Subcutaneous adipose tissue (tissue), 4 donors: Measurements from ENCODE around the gene EFEMP2. TPM values are rescaled to one million over a fixed set of nuclear protein-coding genes. Genes with fewer than 3 reads are reported as not detected.

ENCODE experiments used
- total RNA-seq, 4 donors: library from RNA; depleted of rRNA; stranded (reverse); fragments of >200 nt; gene quantifications; one replicate each; pipeline ENCODE4 v1.1.0, GENCODE V29; 2016
- TF ChIP-seq, protein P1 (sequence below): fragments of 450-650 bp; IDR thresholded peaks from one replicate; pipeline ENCODE4 v1.5.1; 2016; ENCODE audit warnings: low read depth, mild to moderate bottlenecking, control low read depth, antibody characterized with exemption, moderate library complexity

The EFEMP2 gene
- total RNA-seq, 4 donors from 2014 or later, result 45.0 to 85.2 (median 62.2) TPM

DNA sequence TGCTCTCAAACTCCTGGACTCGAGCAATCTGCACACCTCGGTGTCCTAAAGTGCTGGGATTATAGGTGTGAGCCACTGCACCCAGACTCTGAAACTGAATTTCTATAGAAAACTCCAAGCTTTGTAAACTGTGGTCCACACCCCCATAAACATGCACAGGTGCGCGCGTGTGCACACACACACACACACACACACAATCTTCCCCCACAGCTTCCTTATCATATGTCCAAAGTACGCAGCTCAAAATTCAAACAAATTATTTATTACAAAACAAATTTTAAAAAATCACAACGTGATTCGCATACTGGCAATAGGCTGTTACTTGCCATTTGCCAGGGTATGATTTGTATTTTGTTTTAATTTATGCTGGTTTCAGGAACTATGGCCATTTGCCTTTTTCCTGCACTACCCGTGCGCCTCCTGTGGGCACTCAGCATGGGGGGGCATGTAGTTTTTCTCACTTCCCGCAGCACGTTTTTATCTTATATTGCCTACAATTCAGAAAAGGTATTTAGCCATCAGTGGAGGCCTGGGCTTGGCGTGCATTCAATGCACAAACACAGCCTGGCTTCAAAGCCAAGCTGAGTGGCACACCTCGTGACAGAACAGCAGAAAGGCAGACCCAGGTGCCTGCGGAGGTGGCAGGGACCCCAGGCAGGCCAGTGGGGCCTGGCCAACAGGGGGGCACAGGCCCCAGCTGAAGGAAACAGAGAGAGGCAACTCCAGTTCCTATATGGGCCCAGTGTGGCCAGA, 49.6 kb downstream of the EFEMP2 start:
- TF ChIP-seq, protein P1, sequence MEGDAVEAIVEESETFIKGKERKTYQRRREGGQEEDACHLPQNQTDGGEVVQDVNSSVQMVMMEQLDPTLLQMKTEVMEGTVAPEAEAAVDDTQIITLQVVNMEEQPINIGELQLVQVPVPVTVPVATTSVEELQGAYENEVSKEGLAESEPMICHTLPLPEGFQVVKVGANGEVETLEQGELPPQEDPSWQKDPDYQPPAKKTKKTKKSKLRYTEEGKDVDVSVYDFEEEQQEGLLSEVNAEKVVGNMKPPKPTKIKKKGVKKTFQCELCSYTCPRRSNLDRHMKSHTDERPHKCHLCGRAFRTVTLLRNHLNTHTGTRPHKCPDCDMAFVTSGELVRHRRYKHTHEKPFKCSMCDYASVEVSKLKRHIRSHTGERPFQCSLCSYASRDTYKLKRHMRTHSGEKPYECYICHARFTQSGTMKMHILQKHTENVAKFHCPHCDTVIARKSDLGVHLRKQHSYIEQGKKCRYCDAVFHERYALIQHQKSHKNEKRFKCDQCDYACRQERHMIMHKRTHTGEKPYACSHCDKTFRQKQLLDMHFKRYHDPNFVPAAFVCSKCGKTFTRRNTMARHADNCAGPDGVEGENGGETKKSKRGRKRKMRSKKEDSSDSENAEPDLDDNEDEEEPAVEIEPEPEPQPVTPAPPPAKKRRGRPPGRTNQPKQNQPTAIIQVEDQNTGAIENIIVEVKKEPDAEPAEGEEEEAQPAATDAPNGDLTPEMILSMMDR, result no peak

DNA sequence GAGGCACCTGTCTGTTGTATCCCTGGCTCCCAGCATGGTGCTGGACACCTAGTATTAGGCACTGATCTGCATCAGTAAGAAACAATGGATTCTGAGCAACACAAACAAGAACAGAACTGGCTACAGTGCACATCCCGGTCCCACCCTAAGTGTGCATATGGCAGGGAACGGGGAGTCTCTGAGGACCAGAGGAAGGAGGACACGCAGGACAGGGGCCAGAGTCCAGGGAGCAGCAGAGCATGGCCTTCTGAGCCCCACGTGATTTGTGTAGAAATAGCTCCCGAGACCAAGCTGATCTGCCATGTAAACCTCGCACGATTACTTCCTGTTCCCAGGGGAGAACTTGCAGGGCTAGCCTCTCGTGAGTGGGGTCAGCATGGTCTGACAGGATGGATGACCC, 51.5 kb downstream of the EFEMP2 start:
- TF ChIP-seq, protein P1, result no peak

DNA sequence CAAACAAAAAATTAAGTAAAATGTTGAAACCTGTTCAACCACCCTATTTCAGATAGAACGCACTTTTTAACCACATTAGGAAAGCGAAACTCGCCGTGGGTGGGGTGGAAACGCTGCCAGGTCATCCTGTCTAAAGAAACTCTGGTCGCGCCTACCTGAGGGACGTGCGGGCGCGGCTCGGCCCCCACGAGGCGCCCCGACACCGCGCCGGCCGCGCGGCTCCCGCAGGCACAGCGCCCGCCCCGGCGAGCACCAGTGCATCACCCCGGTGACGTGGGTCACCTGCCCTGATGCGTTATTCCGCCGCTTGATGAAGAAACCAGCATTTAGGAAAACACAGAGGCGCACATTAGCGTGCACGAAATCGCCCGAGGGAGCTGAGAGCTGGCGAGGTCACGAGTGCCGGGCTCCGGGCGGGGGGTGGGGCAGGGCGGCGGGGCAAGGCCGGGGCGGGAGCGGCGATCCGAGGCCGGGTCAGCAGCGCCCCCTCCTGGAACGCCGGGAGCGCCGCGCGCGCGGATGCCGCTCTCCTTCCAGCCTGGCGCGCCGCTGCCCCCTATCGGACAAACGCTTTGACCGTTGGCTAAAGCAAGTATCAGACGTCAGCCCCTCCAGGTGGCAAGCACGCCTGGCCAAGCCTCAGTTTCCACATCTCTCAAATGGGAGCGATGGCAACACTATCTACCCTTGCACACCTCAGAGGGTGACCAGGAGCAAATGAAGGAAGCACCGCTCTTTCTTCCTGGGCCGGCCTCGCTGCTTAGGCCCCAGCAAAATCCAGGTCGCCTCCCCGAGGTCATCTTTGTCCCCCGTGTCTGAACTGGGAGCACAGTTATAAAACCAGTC, 54.5 kb downstream of the EFEMP2 start:
- TF ChIP-seq, protein P1, result no peak

DNA sequence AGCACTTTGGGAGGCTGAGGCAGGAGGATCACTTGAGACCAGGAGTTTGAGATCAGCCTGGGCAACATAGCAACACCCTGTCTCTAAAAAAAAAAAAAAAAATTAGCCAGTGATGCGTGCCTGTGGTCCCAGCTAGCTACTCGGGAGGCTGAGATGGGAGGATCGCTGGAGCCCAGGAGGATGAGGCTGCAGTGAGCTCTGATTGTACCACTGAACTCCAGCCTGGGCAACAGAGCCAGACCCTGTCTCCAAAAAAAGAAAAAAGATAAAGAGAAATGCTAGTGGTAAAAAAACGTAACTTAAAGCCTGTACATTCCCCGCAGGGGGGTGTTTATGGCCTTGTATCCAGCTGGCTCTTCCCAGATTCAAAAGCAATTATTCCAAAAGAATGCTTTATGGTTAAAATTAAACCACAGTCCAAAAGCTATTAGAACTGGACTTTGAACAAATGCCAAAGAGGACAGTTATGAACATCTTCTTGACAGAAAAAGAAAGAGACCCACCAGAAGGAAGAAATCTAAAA, 55.2 kb downstream of the EFEMP2 start:
- TF ChIP-seq, protein P1, result no peak

DNA sequence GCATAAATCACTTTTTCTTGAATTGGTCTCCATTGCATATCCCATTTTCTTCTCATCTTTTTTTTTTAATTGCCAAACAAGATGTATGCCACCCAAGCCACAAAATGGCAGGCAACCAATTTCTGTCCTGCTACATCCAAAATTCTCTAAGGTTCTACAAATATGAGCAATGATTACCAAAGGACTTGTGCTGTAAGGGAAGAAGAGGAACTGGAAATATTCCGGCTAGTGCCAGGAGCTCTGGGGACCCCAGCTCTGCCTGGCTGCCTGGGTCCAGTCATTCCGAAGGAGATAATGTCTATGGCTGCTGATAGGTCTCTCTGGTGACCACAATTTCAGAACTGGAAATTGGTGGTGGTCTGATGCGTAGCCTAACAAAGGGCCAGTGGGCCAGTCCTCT, 55.9 kb downstream of the EFEMP2 start:
- TF ChIP-seq, protein P1, result no peak

Other genes with a start within 250 kb of the EFEMP2 start
- gene SIPA1, start 234.7 kb downstream of the EFEMP2 start, total RNA-seq, result 10 to 100 TPM; 19.8 to 42.8 (median 22.9) TPM
- gene RELA, start 209.9 kb downstream of the EFEMP2 start, total RNA-seq, result 10 to 100 TPM; 31.5 to 65.7 (median 34.6) TPM
- 10 to 100 TPM; 39.3 to 54.2 (median 49.0) TPM for gene KAT5, start 160.5 kb downstream of the EFEMP2 start, total RNA-seq
- gene RNASEH2C, start 152.0 kb downstream of the EFEMP2 start, total RNA-seq, result 100 to 1,000 TPM in 2 of 4 donors, 10 to 100 TPM in 2; 41.6 to 101 (median 97.7) TPM
- gene AP5B1, start 91.8 kb downstream of the EFEMP2 start, total RNA-seq, result 10 to 100 TPM in 3 of 4 donors, 1 to 10 TPM in 1; 7.0 to 30.0 (median 14.6) TPM
- gene OVOL1, start 85.7 kb downstream of the EFEMP2 start, total RNA-seq, result under 1 TPM in 2 of 4 donors, not detected in 2; 0.34 to 0.44 TPM
- gene SNX32, start 38.8 kb downstream of the EFEMP2 start, total RNA-seq, result under 1 TPM in 1 of 4 donors, not detected in 3; 0.85 TPM
- 100 to 1,000 TPM; 375 to 550 (median 447) TPM for gene CFL1, start 14.6 kb downstream of the EFEMP2 start, total RNA-seq
- gene MUS81, start 12.4 kb downstream of the EFEMP2 start, total RNA-seq, result 10 to 100 TPM; 19.9 to 41.8 (median 30.2) TPM
- 1 to 10 TPM in 3 of 4 donors, not detected in 1; 1.7 to 5.7 (median 2.9) TPM for gene CTSW, start 7.0 kb upstream of the EFEMP2 start, total RNA-seq
- 10 to 100 TPM; 43.8 to 64.2 (median 51.9) TPM for gene FIBP, start 15.7 kb upstream of the EFEMP2 start, total RNA-seq
- 10 to 100 TPM; 15.7 to 59.9 (median 29.3) TPM for gene CCDC85B, start 17.9 kb upstream of the EFEMP2 start, total RNA-seq
- gene FOSL1, start 27.6 kb upstream of the EFEMP2 start, total RNA-seq, result 10 to 100 TPM in 1 of 4 donors, 1 to 10 TPM in 3; 1.5 to 15.2 (median 2.8) TPM
- 10 to 100 TPM; 18.5 to 20.5 (median 19.4) TPM for gene C11orf68, start 46.3 kb upstream of the EFEMP2 start, total RNA-seq
- 10 to 100 TPM; 34.4 to 85.0 (median 54.4) TPM for gene DRAP1, start 46.6 kb upstream of the EFEMP2 start, total RNA-seq
- gene TSGA10IP, start 72.7 kb upstream of the EFEMP2 start, total RNA-seq, result not detected
- 10 to 100 TPM; 33.7 to 69.9 (median 41.8) TPM for gene SART1, start 88.9 kb upstream of the EFEMP2 start, total RNA-seq
- 10 to 100 TPM; 12.1 to 33.5 (median 25.4) TPM for gene EIF1AD, start 129.4 kb upstream of the EFEMP2 start, total RNA-seq
- gene BANF1, start 129.7 kb upstream of the EFEMP2 start, total RNA-seq, result 10 to 100 TPM; 14.9 to 67.8 (median 16.7) TPM
- not detected for gene CST6, start 139.2 kb upstream of the EFEMP2 start, total RNA-seq
- 1 to 10 TPM in 1 of 4 donors, not detected in 3; 1.5 TPM for gene CATSPER1, start 153.7 kb upstream of the EFEMP2 start, total RNA-seq
- under 1 TPM in 1 of 4 donors, not detected in 3; 0.38 TPM for gene GAL3ST3, start 176.4 kb upstream of the EFEMP2 start, total RNA-seq
- gene SF3B2, start 179.6 kb upstream of the EFEMP2 start, total RNA-seq, result 100 to 1,000 TPM in 3 of 4 donors, 10 to 100 TPM in 1; 97.2 to 223 (median 118) TPM
- gene PACS1, start 197.5 kb upstream of the EFEMP2 start, total RNA-seq, result 10 to 100 TPM; 38.3 to 75.7 (median 41.0) TPM